OCI-LY3 (cell line): Measurements from ENCODE around the gene MATN1.

Experiments used
- EZH2phosphoT487 ChIP-seq: fragments of 200-600 bp; shearing (Covaris generic); IDR thresholded peaks from 2 replicates; pipeline ENCODE4 v1.6.1; 2018; ENCODE audit warnings: antibody characterized with exemption, mixed run types, low read depth
- TF ChIP-seq, protein P1 (sequence below): fragments of 200-600, 300-600 bp; sonication (generic); IDR thresholded peaks from 2 replicates; pipeline ENCODE4 v1.5.1; 2014; ENCODE audit warnings: antibody characterized with exemption, low read length, low read depth

GRCh38 chr1:30666756-30667273 lies 56.6 kb downstream of the MATN1 start:
- TF ChIP-seq, protein P1, sequence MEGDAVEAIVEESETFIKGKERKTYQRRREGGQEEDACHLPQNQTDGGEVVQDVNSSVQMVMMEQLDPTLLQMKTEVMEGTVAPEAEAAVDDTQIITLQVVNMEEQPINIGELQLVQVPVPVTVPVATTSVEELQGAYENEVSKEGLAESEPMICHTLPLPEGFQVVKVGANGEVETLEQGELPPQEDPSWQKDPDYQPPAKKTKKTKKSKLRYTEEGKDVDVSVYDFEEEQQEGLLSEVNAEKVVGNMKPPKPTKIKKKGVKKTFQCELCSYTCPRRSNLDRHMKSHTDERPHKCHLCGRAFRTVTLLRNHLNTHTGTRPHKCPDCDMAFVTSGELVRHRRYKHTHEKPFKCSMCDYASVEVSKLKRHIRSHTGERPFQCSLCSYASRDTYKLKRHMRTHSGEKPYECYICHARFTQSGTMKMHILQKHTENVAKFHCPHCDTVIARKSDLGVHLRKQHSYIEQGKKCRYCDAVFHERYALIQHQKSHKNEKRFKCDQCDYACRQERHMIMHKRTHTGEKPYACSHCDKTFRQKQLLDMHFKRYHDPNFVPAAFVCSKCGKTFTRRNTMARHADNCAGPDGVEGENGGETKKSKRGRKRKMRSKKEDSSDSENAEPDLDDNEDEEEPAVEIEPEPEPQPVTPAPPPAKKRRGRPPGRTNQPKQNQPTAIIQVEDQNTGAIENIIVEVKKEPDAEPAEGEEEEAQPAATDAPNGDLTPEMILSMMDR: no peak
- no peak for TF ChIP-seq EZH2phosphoT487
